Colonic mucosa (tissue), 4 donors: Measurements from ENCODE around the gene EMILIN3. TPM values are rescaled to one million over a fixed set of nuclear protein-coding genes. Genes with fewer than 3 reads are reported as not detected.
A peak's percentile ranks its signal among the peaks of the same experiment; 100 is the strongest.

Experiments
- DNase-seq: peaks from one replicate; pipeline ENCODE4 v3.0.0-alpha.2; 2020
- H3K27ac ChIP-seq: fragments of 200-600 bp; one replicate; pipeline ENCODE4 v1.8.0; 2021
- H3K27me3 ChIP-seq: fragments of 200-600 bp; one replicate; pipeline ENCODE4 v1.8.0; 2021
- H3K36me3 ChIP-seq: fragments of 200-600 bp; one replicate; pipeline ENCODE4 v1.8.0; 2021
- H3K4me1 ChIP-seq: fragments of 200-600 bp; one replicate; pipeline ENCODE4 v1.8.0; 2021; ENCODE audit warnings: mild to moderate bottlenecking
- H3K4me3 ChIP-seq: fragments of 200-600 bp; one replicate; pipeline ENCODE4 v1.8.0; 2021
- H3K9ac ChIP-seq, 2 donors: one replicate each; pipeline ENCODE4 v1.7.0; 2013; ENCODE audit warnings: control low read depth in 2 of 2, low read depth in 2 of 2, low read length in 2 of 2
- H3K9me3 ChIP-seq: fragments of 200-600 bp; one replicate; pipeline ENCODE4 v1.8.0; 2021
- intact Hi-C: fragments of 100-400 bp; cut with DNase I; formaldehyde crosslinking; loops from one replicate; pipeline ENCODE4 v1.14.1; 2022
- total RNA-seq, 2 donors: library from RNA; stranded (reverse); fragmentation: NEBNext Ultra II Directional in 1 of 2; extraction: Animal tissue kit (Norgen Biotek cat#: 25700) in 1 of 2; gene quantifications; one replicate each; pipeline ENCODE4 v1.2.1, GENCODE V29; 2021
- TF ChIP-seq, protein P1 (sequence below): fragments of 200-600 bp; IDR thresholded peaks from one replicate; pipeline ENCODE4 v1.8.0; 2022; ENCODE audit warnings: antibody characterized with exemption, mild to moderate bottlenecking
- donor health status: healthy.
- donor health status: DM: no; HTN: no; CAD: no.
- donor health status: DM: no; HTN: no; CAD: no.

The EMILIN3 gene
- total RNA-seq, 2 donors from 2014 or later = 0.20 to 0.40 TPM

DNA sequence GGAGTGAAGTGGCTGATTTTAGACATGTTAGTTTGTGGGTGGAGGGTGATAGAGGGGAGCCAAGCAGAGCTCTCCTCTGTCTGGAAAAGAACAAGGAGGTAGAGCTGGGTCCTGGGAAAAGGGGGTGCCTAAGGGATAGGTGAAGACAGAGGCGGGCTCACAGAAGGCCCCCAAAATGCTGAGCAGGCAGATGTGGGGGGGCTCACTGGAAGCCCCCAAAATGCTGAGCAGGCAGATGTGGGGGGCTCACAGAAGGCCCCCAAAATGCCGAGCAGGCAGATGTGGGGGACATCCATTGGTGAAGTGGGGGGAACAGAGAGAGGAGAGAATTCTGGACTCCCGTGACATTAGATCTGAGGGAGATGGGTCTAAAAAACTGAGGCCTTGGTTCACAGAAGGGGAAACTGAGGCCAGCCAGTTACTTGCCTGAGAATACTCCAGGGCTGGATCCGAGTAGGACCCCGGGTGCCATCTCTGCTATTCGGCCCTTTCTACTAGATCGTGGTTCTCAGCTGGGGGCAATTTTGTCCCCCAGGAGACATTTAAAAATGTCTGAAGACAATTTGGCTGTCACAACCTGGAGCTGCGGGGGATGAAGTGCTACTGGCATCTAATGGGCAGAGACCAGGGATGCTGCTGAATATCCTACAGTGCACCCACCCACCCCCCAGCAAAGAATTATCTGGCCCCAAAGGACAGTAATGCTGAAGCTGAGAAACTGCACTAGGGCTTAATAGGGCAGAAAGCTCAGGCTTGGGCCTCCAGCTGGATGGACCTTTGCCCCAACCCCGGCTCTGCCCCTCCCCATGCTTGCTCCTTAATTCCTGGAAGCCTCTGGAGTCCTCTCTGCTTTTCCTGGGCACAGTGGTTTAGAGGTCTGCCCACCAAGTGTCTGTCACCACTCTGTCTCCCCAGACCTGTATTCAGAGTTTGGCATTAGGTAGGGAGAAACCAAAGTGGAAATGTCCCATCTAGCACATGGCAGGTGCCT is 23.8 kb downstream of the EMILIN3 start:
- H3K4me3 ChIP-seq = no peak overlapping the region
- H3K4me1 ChIP-seq = no peaks in the 10 kb centered on the region
- H3K36me3 ChIP-seq = no peaks in the 10 kb centered on the region
- intact Hi-C loops = loop anchor here (5.0 kb wide), 1 partner anchor 70 kb away; no protein-coding TSS in a partner anchor
- TF ChIP-seq, protein P1, sequence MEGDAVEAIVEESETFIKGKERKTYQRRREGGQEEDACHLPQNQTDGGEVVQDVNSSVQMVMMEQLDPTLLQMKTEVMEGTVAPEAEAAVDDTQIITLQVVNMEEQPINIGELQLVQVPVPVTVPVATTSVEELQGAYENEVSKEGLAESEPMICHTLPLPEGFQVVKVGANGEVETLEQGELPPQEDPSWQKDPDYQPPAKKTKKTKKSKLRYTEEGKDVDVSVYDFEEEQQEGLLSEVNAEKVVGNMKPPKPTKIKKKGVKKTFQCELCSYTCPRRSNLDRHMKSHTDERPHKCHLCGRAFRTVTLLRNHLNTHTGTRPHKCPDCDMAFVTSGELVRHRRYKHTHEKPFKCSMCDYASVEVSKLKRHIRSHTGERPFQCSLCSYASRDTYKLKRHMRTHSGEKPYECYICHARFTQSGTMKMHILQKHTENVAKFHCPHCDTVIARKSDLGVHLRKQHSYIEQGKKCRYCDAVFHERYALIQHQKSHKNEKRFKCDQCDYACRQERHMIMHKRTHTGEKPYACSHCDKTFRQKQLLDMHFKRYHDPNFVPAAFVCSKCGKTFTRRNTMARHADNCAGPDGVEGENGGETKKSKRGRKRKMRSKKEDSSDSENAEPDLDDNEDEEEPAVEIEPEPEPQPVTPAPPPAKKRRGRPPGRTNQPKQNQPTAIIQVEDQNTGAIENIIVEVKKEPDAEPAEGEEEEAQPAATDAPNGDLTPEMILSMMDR = no peak
- H3K9ac ChIP-seq = peak overlapping the region in 1 of 2 donors; percentile 30
- no peaks in the 10 kb centered on the region for H3K9me3 ChIP-seq
- no peaks in the 10 kb centered on the region for H3K27me3 ChIP-seq
- no peak overlapping the region for H3K27ac ChIP-seq
- no peak for DNase-seq

DNA sequence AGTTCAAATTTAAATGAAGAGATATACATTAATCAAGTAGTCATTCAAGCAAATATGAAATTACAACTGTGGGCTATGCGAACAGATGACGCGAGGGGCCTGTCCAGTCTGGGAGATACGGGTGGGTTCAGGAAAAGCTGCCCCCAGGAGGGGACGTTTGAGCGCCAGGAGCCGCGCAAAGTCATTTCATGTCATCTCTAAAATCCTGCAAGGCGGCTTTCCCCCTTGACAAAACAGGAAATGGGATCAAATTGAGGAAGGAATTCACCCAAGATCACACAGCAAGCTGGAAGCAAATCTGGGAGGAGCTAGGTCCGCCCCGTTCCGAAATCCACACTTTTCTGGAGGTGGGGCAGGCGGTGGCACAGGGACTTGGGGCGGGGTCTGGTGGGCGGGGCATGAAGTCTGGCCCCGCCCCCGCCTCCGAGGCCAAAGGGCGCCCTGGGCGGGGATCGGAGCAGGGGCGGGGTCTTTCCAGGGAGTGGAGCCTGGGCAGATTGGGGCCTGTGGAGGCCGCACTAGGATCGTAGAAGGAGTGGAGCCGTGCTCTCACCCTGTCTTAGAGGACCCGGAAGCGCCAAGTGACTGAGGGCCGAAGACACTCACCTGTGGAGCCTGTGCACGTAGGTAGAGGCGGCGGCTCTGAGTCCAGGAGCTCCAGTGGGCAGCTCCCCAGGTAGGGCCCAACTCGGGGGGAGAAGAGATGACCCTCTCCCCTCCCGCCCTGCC is 26.1 kb downstream of the EMILIN3 start, which contains the start of gene LPIN3:
Gene LPIN3 (plus strand): TSS at position 495 of the 729 bp plus-strand sequence. CDS start 4,983 bp downstream, outside the sequence.
- Histone ChIP-seq H3K27me3 (no peaks in the 10 kb centered on the region), H3K36me3 (no peaks in the 10 kb centered on the region), H3K4me1 (no peaks in the 10 kb centered on the region), H3K9me3 (no peaks in the 10 kb centered on the region), H3K4me3 (peak within 1 kb of the TSS; percentile 36), H3K9ac (peak within 1 kb of the TSS; percentile 67 to 90), H3K27ac (peak within 1 kb of the TSS; percentile 87)
- intact Hi-C loops = loop anchor here (1.0 to 5.0 kb wide), 2 partner anchors 72 to 166 kb away; no protein-coding TSS in a partner anchor
- TF ChIP-seq, protein P1 = no peak
- DNase-seq = peak; percentile 95

DNA sequence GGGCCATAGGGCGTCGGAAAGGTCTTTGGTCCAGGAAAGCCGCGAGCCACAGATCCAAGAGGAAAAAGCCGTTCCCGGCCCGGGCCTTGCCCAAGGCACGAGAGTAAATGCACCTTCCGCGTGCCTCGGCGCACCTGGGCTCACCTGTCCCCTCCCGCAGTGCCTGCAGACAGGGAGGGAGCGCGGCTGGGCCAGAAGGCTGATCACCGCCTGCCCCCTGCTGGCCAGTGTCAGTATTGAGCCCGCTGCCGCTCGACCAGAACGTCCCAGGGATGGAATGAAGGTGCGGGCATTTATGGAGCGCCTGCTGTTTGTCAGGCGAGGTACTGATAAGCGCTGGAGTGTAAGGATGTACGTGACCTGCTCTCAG is 26.7 kb downstream of the EMILIN3 start:
- peak; percentile 96 for DNase-seq
- H3K9ac ChIP-seq = peak overlapping the region; percentile 12 to 78

DNA sequence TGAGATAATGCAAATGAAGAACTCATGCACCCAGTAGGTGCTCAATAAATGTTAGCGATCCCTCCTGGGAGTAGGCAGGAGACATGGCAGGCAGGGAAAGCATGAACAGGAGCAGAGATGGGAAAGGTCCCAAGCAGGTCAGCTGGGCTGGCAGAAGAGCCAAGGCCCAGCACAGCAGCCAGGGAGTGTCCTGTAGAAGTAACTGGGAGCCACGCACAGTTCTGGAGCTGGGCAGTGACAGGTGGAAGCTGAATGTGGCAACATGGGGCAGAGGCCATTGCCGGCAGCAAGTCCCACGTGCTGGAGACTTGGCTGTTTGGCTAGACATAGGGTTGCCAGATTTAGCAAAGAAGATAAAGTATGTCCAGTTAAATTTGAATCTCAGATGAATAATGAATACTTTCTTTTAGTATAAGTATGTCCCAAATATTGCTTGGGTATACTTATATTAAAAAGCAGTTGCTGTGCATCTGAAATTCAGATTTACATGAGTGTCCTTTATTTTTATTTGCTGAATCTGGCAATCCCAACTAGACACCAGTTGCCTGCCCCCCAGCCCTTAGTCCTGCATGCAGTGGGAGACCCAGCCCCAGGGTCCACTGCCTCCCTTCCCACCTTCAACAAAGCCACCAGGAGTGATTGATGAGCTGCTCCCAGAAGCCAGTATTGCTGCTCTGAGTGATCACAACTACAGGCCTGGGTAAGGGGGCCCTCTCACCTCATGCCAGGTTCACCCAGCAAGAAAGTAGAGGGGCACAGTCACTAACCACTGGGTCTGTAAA is 29.7 kb downstream of the EMILIN3 start:
- Histone ChIP-seq H3K27me3 (no peaks in the 10 kb centered on the region), H3K4me1 (no peaks in the 10 kb centered on the region), H3K4me3 (no peak overlapping the region), H3K27ac (no peak overlapping the region), H3K36me3 (no peaks in the 10 kb centered on the region), H3K9ac (no peak overlapping the region), H3K9me3 (no peaks in the 10 kb centered on the region)
- TF ChIP-seq, protein P1 = no peak
- DNase-seq = no peak
- intact Hi-C loops = loop anchor here (5.0 to 10.0 kb wide), 2 partner anchors 105 to 372 kb away; no protein-coding TSS in a partner anchor

More for the DNA sequence above, 26.7 kb downstream of the EMILIN3 start:
- H3K4me3 ChIP-seq = peak overlapping the region; percentile 36
- no peaks in the 10 kb centered on the region for H3K4me1 ChIP-seq
- intact Hi-C loops = loop anchor here (1.0 to 10.0 kb wide), 4 partner anchors 72 to 375 kb away; no protein-coding TSS in a partner anchor
- no peaks in the 10 kb centered on the region for H3K9me3 ChIP-seq
- H3K27me3 ChIP-seq = no peaks in the 10 kb centered on the region
- TF ChIP-seq, protein P1 = peak; percentile 99
- no peaks in the 10 kb centered on the region for H3K36me3 ChIP-seq
- peak overlapping the region; percentile 87 for H3K27ac ChIP-seq
